AG20443 (cell line): Measurements from ENCODE around the gene ARL3.
A peak's percentile ranks its signal among the peaks of the same experiment; 100 is the strongest.

ENCODE experiments used
- DNase-seq: peaks from one replicate; pipeline ENCODE4 v3.0.0; 2012; ENCODE audit warnings: low spot score, mixed read lengths

Gene ARL3

GRCh38 chr10:102650655-102651454, 63.3 kb downstream of the ARL3 start:
- DNase-seq: no peak

- no peak for DNase-seq
These were observed 64.2 kb downstream of the ARL3 start for GRCh38 chr10:102649797-102650654.

DNA sequence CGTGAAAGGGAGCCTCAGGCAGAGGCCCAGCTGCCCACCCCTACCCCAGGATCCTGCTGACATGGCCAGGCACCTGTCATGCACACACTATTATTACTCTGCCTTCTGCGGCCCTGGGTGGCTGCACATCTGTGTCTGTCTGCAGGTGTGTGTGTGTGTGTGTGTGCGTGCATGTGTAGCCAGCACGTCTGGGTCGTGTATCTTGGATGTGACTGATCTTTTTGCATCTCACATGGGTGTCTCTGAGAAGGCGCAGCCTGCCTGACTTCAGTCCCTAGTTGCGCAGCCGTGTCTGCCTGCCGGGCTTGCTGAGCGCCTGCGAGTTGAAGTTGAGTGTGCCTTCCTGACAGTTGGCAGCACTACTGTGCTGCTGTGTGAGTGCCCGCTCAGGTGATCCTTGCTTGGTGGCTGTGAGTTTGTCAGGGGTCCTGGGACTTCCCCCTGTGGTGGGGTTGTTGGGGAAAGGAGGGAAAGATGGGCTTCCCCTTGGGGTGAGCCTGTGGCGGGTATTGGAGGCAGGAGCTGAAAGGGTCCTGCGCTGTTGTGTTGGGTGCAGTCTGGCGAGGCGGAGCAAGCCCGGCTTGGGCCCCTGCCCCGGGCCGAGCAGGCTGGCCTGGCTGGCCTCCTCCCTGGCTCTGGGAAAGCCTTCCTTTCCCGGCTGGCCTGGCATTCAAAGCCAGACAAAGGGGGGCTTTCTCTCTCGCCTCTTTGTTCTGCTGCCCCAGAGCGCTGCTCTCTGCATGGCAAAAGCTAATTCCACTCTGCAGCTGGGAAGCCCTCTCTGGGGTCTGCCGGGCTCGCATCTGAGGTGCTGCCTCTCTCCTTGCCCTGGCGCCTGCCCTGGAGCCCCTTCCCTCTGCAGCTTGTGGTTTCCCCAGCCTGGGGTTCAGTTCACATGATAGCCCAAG, 65.1 kb downstream of the ARL3 start:
- no peak for DNase-seq

GRCh38 chr10:102648269-102648888, 65.8 kb downstream of the ARL3 start:
- DNase-seq: no peak

DNA sequence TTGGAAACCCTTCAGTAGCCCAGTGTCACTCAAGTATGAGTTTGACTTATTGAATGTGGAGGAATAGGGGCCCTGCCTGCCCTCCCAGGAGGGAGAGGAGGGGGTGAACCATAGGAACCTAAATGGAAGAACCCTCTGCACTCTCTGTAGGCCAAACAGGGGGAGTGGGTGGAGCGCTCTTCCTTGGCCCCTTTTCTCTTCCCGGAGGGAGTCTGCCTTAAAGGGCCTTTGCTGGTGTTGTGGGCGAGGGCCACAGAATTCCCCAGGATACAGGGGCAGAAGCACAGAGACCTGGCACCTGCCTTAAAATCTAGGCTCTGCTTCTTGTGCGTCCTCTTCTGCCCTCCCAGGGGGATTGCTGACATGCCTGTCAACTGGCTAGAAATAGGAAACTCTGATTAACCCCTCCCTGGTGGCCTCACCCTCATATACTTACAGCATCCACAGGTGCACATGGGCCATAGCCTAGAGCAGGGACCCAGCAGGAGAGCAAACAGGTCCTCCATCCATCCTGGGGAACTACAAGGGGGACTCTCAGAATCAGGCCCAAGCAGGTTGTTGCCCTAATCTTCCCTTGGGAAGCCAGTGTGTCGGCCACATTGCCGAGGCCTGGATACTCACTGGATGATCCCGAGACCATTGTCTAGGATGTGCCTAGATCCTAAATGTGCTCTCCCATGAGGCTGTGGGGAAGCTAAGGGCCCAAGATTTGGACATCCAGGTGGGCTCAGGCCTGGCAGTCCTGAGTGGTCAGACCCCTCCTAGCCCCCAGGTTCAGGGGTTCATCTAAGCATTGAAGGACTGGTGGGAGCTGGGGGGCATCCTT, 66.5 kb downstream of the ARL3 start:
- no peak for DNase-seq

DNA sequence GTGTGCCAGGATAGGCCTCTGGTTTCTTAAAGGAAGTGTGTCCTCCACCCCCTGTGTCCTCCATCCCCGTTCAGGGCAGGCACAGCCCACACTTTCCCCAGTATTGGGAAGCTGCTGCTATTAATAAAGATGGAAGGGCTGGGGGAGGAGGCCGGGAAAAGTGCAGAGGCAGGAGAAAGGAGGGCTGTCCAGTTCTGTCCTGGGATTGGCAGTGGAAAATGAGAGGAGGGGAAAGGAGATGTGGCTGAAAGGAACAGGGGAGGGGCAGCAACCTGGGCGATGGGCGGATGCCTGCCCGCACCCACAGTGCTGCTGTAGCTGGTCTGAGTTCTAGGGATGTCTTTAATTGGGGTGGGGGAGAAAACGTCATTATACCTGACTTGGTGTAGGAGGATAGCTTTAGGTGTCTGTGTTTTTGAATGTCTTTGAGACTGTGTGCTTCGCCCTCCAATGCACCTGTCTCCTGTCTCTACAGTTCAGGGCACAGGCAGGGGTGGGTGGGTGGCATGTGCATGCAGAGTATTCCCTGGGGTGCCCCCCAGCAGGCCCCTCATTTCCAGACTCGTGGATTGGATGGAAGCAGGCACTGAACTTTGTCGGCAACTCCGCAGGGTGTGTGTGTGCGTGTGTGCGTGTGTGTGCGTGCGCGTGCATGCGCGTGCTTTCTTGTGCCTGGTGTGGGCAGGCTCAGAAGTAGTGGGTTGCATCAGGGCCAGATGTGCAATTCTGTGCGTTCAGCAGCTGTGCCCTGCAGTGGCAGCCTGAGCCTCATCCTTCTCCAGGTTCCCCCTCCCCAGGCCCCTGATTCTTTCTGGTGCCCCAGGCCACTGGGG, 67.4 kb downstream of the ARL3 start:
- no peak for DNase-seq

DNA sequence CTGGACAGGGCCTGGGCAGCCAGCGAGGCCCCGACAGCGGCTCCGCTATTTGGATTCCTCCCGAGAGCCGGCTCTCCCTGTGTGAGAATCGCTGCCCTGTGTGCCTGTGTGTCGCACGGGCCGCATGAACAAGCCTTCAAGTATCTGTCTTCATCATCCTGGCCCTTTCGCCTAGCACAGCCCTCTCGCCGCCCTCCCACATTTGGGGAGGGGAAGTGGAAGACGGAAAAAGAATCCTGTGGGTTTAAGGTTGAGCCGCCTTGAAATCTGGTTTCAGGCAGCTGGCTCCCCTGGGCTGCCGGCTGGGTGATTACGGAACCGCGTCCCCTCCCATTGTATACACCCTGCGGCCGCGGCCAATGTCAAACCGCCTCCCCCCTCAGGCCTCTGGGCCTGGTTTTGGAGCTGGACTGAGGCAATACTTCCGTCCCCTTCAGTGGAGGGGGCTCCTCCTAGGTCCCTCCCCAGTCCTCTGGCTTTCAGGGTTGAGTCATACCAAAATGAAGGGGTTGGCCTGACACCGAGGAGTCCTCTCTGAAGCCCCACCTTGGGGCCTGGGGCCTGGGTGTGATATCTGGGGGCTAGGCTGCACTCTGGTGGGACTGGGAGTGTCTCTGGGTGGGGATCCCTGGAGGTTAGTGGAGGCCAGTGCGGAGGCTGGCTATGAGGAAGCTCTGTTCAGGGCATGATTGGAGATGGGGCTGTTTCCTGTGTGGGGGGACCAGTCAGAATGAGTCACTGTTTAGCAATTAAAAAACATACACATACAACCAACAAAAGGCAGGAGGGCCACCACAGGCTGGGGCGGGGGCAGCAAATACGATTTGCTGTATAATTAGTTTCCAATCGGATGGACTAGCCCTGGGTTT, 68.2 kb downstream of the ARL3 start:
- DNase-seq: peak; percentile 88

DNA sequence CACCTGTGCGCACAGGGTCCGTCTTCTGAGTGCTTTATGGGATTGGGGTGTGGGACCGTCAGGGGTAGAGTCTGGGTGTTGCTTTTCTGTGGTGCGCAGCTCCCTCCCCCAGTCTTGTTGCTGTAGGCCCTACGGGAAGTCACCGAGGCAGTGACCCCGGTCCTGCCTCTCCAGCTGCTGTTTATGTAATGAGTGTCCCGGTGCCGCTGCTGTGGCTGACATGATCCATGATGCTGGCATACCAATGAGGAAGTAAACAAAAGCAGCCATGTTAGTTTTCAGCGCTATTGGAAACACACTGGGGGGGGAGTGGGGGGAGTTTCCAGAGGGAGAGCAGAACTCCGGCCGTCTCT, 68.8 kb downstream of the ARL3 start:
- DNase-seq: no peak

DNA sequence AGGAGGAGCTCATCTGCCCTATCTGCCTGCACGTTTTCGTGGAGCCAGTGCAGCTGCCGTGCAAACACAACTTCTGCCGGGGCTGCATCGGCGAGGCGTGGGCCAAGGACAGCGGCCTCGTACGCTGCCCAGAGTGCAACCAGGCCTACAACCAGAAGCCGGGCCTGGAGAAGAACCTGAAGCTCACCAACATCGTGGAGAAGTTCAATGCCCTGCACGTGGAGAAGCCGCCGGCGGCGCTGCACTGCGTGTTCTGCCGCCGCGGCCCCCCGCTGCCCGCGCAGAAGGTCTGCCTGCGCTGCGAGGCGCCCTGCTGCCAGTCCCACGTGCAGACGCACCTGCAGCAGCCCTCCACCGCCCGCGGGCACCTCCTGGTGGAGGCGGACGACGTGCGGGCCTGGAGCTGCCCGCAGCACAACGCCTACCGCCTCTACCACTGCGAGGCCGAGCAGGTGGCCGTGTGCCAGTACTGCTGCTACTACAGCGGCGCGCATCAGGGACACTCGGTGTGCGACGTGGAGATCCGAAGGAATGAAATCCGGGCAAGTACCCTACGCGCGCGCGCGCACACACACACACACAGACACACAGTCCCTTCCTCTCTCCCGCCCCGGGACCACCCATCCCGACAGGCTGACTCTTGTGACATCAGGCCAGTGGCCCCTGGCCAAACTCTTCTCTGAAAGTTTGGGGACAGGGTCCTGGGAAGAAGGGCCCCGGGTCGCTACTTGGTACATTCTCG, 69.4 kb downstream of the ARL3 start:
- no peak for DNase-seq

- no peak for DNase-seq
These were observed 70.0 kb downstream of the ARL3 start, which contains the start of gene TRIM8 for GRCh38 chr10:102644066-102644645. TSS of gene TRIM8 (plus strand) at chr10:102644479. CDS start at chr10:102644618, 139 bp downstream.

- DNase-seq: peak; percentile 70
These were observed 70.7 kb downstream of the ARL3 start for GRCh38 chr10:102643336-102644065.

DNA sequence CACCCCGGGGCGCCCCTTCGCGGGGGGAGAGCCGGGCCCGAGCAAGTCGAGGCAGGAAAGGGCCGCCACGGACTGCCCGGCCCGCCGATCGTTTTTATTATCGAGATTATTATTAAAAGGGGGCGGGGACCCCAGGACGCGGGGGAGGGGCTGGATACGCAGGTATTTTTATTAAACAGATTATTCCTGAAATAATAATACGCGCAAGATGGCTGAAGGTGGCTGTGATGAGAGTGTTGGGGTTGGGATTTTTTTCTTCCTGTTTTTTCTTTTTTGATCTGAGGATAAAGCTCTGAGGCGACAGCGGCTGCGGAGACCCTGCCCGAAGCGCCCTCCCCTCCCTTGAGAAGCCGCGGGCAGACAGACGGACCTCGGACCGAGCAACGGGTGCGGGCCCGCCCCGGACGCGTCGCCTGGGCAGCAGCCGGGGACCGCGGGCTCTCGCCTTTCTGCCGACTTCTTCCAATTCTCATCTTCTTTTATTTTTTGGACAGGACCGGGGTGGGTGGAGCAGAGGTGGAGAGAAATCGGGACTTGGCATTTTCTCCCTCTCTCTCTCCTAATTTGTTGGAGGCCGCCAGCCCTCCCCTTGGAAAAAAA, 71.4 kb downstream of the ARL3 start:
- peak; percentile 65 for DNase-seq

DNA sequence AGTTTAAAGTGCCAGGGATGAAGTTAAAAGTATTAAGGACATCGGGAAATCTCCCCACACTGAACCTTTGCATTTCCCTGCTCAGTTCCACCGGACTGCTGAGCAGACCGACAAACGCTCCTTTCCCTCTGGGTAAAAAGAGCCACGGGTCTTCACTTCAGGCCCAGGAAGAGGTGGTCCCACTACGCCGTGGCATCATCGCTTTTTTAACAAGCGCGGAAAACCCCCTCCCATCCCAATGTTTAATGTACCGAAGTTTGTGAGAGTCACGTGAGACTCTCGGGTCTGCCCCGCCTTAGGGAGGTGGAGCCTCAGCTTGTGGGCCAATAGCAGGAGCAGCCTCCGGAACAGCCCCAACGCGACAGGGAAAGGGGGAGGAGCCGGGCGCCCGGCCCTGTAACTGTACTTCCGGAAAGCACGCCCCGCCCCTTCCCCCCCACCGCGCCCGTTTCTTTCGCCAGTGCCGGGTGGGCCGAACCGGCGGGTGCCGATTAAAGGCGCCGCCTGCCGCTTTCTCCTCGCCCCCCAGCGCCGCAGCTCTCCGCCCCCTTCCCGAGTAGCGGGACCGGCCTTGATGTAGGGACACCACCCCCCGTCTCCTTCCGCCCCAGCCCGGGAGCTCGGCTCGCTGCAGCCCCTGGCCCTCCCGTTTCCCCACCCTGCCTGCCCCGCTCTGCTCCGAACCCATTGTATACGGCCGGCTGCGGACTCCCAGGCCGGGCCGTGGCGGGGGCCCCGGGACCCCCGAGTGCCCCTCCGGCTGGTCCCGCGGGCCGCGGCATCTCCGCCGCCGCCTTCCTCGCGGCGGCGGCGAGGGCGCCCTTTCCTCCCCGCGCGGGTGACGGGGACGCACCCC, 72.1 kb downstream of the ARL3 start:
- peak; percentile 95 for DNase-seq

- DNase-seq: no peak
These were observed 72.8 kb downstream of the ARL3 start for GRCh38 chr10:102641402-102641801.

DNA sequence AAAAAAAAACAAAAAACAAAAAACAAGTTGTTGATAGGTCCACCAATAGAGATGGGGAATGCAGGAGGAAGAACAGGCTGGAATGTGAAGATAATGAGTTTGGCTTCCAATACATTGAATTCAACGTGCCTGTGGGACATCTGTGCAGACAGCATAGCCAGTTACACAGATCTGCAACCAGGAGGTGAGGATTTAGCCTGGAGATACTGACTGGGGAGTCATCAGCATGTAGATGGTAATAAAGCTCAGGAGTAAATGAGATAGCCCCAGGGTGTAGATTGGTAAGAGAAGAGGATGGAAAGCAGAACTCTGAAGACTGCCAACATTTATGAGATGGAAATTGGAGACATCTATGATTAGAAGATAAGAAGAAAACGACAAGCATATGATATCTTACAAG, 74.7 kb downstream of the ARL3 start:
- DNase-seq: no peak

DNA sequence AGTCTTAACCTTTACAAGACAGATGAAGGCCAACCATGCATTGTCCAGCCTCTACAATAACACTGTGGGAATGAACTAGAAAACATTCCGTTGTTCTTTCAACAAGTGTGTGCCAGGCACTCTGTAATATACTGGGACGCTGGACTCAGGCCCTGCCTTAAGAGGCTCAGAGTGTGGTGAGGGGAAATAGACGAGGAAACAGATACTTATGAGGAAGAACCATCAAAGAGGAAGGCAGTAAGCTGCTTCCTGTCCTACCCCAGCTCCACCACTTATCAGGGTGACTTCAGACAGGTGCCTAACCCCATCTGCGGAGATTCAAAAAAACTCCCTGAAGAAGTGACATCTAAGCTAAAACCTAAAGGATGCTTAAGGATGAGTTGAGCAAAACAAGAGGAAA, 78.8 kb downstream of the ARL3 start:
- DNase-seq: no peak
